AG09319 (cell line): ENCODE data around the gene DVL1.
"Not testable (repeated sequence)": the region's sequence is repeated elsewhere in the genome, so short reads cannot be mapped to it uniquely, and the experiment has no call there.

Experiments
- DNase-seq: peaks from one replicate; pipeline ENCODE4 v3.0.0-alpha.2; 2010; ENCODE audit warnings: low read depth; ENCODE audit errors: extremely low read depth
- TF ChIP-seq, protein P1 (sequence below): IDR thresholded peaks from 2 replicates; pipeline ENCODE4 v1.5.1; 2011; ENCODE audit warnings: low read depth, mild to moderate bottlenecking, inconsistent platforms, low read length, moderate library complexity

The DVL1 gene

DNA sequence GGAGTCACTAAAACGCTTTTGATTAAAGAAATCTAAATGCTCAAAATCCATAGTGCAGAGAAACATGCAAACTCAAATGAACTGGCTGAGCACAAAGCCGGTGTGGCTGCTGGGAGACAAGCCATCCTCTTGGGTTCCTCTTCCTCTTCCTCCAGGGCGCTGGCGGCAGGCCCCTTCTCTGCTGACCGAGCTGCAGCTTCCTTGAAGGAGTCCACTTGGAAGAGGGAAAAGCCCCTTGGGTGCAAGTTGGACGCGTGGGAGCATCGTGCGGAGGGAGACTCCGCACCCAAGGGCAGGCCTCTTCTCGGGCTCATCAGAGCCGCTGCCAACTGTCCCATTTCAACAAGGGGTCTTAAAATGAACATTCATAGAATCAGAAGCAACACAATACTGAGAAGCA, 42.0 kb upstream of the DVL1 start:
- no peak for DNase-seq
- TF ChIP-seq, protein P1, sequence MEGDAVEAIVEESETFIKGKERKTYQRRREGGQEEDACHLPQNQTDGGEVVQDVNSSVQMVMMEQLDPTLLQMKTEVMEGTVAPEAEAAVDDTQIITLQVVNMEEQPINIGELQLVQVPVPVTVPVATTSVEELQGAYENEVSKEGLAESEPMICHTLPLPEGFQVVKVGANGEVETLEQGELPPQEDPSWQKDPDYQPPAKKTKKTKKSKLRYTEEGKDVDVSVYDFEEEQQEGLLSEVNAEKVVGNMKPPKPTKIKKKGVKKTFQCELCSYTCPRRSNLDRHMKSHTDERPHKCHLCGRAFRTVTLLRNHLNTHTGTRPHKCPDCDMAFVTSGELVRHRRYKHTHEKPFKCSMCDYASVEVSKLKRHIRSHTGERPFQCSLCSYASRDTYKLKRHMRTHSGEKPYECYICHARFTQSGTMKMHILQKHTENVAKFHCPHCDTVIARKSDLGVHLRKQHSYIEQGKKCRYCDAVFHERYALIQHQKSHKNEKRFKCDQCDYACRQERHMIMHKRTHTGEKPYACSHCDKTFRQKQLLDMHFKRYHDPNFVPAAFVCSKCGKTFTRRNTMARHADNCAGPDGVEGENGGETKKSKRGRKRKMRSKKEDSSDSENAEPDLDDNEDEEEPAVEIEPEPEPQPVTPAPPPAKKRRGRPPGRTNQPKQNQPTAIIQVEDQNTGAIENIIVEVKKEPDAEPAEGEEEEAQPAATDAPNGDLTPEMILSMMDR, result no peak

DNA sequence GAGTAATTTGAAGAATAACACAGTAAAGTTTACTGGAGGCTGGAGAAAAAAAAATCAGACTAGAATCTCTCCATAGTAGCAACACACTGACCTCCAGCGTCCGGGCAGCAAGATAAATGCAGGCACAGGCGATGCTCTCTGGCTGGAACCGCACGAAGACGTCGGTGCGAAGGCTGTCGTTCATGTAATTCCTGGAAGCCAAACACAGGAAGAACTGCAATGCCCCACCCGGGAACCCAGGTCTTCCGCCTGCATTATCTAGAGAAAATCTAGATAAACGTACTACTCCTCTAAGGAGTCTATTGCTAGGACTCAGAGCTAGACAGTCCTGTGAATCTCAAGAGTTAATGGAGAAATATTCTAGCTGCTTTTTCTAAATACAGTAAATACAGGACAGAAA, 41.5 kb upstream of the DVL1 start:
- DNase-seq, result no peak
- TF ChIP-seq, protein P1, result no peak

DNA sequence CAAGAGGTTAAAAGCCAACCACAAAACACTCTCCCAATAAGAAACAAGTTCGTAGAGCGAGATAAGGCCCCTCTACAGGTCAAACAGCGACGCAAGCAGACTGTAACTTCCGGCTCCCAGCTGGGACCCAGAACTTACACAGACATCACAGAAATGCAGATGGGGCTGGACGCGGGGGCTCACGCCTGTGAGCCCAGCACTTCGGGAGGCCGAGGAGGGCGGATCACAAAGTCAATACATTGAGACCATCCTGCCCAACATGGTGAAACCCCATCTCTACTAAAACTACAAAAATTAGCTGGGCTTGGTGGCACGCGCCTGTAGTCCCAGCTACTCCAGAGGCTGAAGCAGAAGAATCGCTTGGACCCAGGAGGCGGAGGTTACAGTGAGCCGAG, 38.9 kb upstream of the DVL1 start:
- DNase-seq, result no peak
- TF ChIP-seq, protein P1, result no peak

DNA sequence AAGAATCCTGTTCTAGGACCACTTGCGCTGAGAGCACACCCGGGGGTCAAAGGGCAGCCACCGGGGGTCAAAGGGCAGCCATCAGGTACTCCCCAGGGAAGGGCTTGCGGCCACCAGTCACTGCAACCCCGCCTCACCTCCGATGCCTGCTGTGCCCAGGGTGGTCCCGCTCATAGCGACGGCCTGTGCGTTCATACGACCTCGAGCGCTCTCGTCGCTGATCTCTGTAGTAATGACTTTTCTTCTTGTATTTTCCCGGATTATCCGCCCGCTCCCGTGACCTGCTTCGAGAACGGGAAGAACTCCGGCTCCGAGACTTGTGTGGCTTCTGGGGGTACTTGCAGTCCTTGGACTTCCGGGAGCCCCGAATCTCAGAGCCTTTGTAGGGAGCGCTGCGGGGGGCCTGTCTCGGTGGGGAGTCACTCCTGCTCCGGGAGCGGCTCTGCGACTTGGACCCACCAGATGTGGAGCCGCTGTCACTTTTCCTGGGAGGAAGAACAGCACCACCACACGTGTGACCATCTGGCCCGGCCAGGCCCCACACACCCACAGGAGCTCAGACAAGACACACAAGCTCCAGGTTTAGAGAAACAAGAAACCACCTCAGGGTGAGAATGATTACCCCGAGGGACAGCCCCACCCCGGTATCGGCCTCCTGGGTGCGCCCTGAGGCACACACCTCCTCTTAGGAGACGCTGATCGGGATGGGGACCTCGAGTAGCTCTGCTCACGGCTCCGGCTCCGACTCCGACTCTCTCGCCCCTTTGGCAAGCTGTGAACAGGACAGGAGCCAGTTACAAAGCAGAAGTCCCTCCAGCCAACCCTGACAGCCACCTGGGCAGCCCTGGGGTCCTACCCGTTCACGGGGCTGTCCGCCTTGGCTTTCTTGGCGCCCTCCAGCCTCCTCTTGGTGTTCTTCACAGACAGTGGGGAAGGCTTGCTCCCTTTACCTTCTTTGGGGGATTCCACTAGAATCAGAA, 38.2 kb upstream of the DVL1 start:
- DNase-seq, result no peak
- TF ChIP-seq, protein P1, result no peak

DNA sequence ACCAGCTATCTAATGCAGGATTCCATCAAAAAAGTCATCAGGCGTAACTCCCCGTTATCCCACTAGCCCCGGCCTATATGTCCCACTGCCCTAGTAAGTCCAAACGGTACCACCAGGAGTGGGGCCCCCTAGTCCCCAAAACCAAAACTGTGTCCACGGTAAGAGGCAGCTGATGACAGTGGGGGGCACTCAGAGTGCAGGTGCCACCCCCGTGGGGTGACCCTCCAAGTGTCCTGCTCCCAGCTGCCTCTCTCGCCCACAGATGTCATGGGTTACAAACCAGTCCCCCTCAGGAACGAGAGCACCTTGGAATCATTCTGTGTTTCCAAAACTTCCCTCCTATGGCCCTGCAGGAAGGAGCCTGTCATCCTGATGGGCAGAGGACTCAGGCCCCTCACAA, 36.7 kb upstream of the DVL1 start:
- no peak for DNase-seq
- TF ChIP-seq, protein P1, result no peak

DNA sequence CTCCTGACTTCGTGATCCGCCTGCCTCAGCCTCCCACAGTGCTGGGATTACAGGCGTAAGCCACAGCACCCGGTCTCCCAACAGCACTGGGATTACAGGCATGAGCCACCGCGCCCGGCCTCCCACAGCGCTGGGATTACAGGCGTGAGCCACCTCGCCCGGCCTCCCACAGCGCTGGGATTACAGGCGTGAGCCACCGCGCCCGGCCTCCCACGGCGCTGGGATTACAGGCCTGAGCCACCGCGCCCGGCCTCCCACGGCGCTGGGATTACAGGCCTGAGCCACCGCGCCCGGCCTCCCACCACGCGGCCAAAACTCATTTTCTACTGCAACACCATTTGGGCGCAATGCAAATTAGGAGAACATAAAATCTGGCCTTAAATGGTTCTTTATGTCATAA, 36.1 kb upstream of the DVL1 start:
- not testable (repeated sequence) for DNase-seq

DNA sequence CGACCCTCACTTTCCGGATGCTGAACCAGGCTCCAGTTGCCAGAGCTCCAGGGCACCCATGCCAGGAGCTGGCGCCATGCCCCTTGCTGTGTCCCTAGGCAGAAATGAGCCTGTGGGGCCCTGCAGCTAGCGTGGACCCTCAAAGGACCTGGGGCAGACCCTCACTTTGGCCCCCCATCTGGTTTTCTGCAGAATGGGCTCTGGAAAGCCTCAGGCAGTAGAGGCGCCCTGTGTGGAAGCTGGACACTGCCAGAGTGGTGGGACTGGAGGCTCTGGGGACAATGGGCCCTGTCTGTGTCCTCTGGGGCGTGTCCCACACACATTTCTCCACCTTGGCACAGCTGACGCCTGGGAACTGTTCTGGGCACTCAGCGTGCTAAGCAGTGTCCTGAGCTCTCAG, 32.1 kb upstream of the DVL1 start:
- DNase-seq, result no peak
- TF ChIP-seq, protein P1, result no peak

DNA sequence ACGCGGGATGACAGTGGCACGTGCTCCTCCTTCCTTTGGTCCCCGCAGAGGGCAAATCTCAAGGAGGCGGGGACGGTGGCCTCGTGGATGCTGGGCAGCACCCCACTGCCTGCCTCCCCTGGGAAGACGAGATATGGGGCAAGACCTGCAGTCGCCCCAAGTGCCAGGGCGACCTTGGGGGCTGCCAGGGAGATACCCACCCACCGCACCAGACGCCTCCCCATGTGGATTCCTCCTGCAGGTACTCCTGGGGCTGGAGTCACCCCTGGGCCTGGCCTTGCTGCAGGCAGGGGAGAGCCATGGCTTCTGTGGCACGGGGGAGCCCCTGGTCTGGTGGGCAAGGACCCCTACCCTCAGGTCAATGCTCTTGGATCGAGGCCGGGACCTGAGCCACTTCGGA, 31.6 kb upstream of the DVL1 start:
- DNase-seq, result no peak
- TF ChIP-seq, protein P1, result no peak
